HEK293 (cell line): ENCODE measurements around the gene TMC2.

Experiments used
- CTCF ChIA-PET: fragments of 350-600 bp; formaldehyde crosslinking; extraction: SDS; loops from one replicate; lab custom pipeline; 2021; ENCODE audit warnings: antibody characterized with exemption; lab: Yijun Ruan, JAX
- POLR2A ChIA-PET: fragments of 300-600 bp; formaldehyde crosslinking; extraction: SDS; loops from one replicate; lab custom pipeline; 2020; ENCODE audit warnings: antibody characterized with exemption, inconsistent platforms; lab: Yijun Ruan, JAX
- H3K27ac ChIP-seq: fragments of 200-500 bp; sonication (Bioruptor generic); 2 replicates; pipeline ENCODE4 v1.5.1; 2014; ENCODE audit warnings: low read depth, low read length, control low read depth, inconsistent platforms; ENCODE audit errors: extremely low read depth
- H3K36me3 ChIP-seq, 2 experiments: fragments of 200-500 bp in 1 of 2; sonication (Bioruptor generic) in 1 of 2; 1 replicate in 1 of 2; 2 replicates in 1 of 2; pipeline ENCODE4 v1.5.1; 2014 to 2017; ENCODE audit warnings: inconsistent platforms in 2 of 2, low read length in 2 of 2; ENCODE audit not compliant: control insufficient read depth in 2 of 2, insufficient read depth in 1 of 2
- H3K4me1 ChIP-seq: fragments of 200-500 bp; sonication (Bioruptor generic); 2 replicates; pipeline ENCODE4 v1.5.1; 2014; ENCODE audit warnings: mild to moderate bottlenecking, low read length, inconsistent platforms; ENCODE audit not compliant: control insufficient read depth, insufficient read depth
- H3K4me3 ChIP-seq: 2 replicates; pipeline ENCODE4 v1.5.1; 2011; ENCODE audit warnings: low read depth, mild to moderate bottlenecking, control low read depth, low read length, moderate library complexity
- H3K9me3 ChIP-seq: fragments of 200-500 bp; sonication (Bioruptor generic); 2 replicates; pipeline ENCODE4 v1.5.1; 2014; ENCODE audit warnings: low read depth, low read length, inconsistent platforms; ENCODE audit not compliant: control insufficient read depth, insufficient read depth
- GLI2 ChIP-seq: fragments of 450-650 bp; formaldehyde crosslinking; IDR thresholded peaks from 2 replicates; pipeline ENCODE4; 2017; ENCODE audit warnings: missing biosample characterization, missing genetic modification characterization, low read depth, borderline replicate concordance
- GLIS1 ChIP-seq: fragments of 450-650 bp; formaldehyde crosslinking; IDR thresholded peaks from 2 replicates; pipeline ENCODE4 v1.5.1; 2016; ENCODE audit warnings: missing biosample characterization, missing genetic modification characterization
- IKZF3 ChIP-seq: fragments of 450-650 bp; IDR thresholded peaks from 2 replicates; pipeline ENCODE4 v1.5.0; 2018; ENCODE audit warnings: missing biosample characterization, mild to moderate bottlenecking, missing genetic modification characterization, moderate library complexity
- TCF7L2 ChIP-seq: IDR thresholded peaks from 2 replicates; pipeline ENCODE4 v1.6.1; 2011; ENCODE audit warnings: low read depth, mild to moderate bottlenecking, inconsistent platforms, low read length, moderate library complexity, borderline replicate concordance
- YY1 ChIP-seq: fragments of 450-650 bp; formaldehyde crosslinking; IDR thresholded peaks from 2 replicates; pipeline ENCODE4 v1.5.1; 2018; ENCODE audit warnings: missing biosample characterization, missing genetic modification characterization
- ZBTB17 ChIP-seq: fragments of 450-650 bp; formaldehyde crosslinking; IDR thresholded peaks from 2 replicates; pipeline ENCODE4 v1.5.1; 2016; ENCODE audit warnings: missing biosample characterization, missing genetic modification characterization
- ZBTB21 ChIP-seq: fragments of 450-650 bp; formaldehyde crosslinking; IDR thresholded peaks from 2 replicates; pipeline ENCODE4 v1.5.1; 2017; ENCODE audit warnings: missing biosample characterization, missing genetic modification characterization
- ZBTB7A ChIP-seq: fragments of 450-650 bp; formaldehyde crosslinking; IDR thresholded peaks from 2 replicates; pipeline ENCODE4 v1.5.1; 2016; ENCODE audit warnings: low read depth, missing biosample characterization, missing genetic modification characterization
- ZEB2 ChIP-seq: fragments of 450-650 bp; formaldehyde crosslinking; IDR thresholded peaks from 2 replicates; pipeline ENCODE4 v1.5.1; 2016; ENCODE audit warnings: missing biosample characterization, missing genetic modification characterization
- ZFP37 ChIP-seq: fragments of 450-650 bp; formaldehyde crosslinking; IDR thresholded peaks from 2 replicates; pipeline ENCODE4 v1.5.1; 2016; ENCODE audit warnings: missing biosample characterization, missing genetic modification characterization
- ZFP69B ChIP-seq: fragments of 450-650 bp; formaldehyde crosslinking; IDR thresholded peaks from 2 replicates; pipeline ENCODE4 v1.5.1; 2016; ENCODE audit warnings: missing biosample characterization, missing genetic modification characterization
- ZIC2 ChIP-seq: fragments of 450-650 bp; formaldehyde crosslinking; IDR thresholded peaks from 2 replicates; pipeline ENCODE4 v1.5.1; 2016; ENCODE audit warnings: missing biosample characterization, missing genetic modification characterization
- ZNF121 ChIP-seq: fragments of 450-650 bp; formaldehyde crosslinking; IDR thresholded peaks from 2 replicates; pipeline ENCODE4 v1.5.1; 2016; ENCODE audit warnings: missing biosample characterization, missing genetic modification characterization
- ZNF132 ChIP-seq: fragments of 450-650 bp; formaldehyde crosslinking; IDR thresholded peaks from 2 replicates; pipeline ENCODE4 v1.5.1; 2017; ENCODE audit warnings: missing biosample characterization, missing genetic modification characterization, borderline replicate concordance
- ZNF140 ChIP-seq: fragments of 450-650 bp; formaldehyde crosslinking; IDR thresholded peaks from 2 replicates; pipeline ENCODE4 v1.5.1; 2016; ENCODE audit warnings: missing biosample characterization, missing genetic modification characterization
- ZNF23 ChIP-seq: fragments of 450-650 bp; formaldehyde crosslinking; IDR thresholded peaks from 2 replicates; pipeline ENCODE4 v1.5.1; 2016; ENCODE audit warnings: missing biosample characterization, missing genetic modification characterization, borderline replicate concordance
- ZNF341 ChIP-seq: fragments of 450-650 bp; formaldehyde crosslinking; IDR thresholded peaks from 2 replicates; pipeline ENCODE4; 2016; ENCODE audit warnings: low read depth, missing biosample characterization, missing genetic modification characterization
- ZNF510 ChIP-seq: fragments of 450-650 bp; formaldehyde crosslinking; IDR thresholded peaks from 2 replicates; pipeline ENCODE4 v1.5.1; 2018; ENCODE audit warnings: mild to moderate bottlenecking, missing genetic modification characterization, missing biosample characterization; ENCODE audit not compliant: insufficient replicate concordance
- ZNF76 ChIP-seq: fragments of 450-650 bp; formaldehyde crosslinking; IDR thresholded peaks from 2 replicates; pipeline ENCODE4; 2016; ENCODE audit warnings: low read depth, missing biosample characterization, missing genetic modification characterization, borderline replicate concordance
- TF ChIP-seq, protein P1 (sequence below): fragments of 450-650 bp; formaldehyde crosslinking; IDR thresholded peaks from 2 replicates; pipeline ENCODE4 v1.5.1; 2016; ENCODE audit warnings: missing biosample characterization, missing genetic modification characterization
- TF ChIP-seq, protein P2 (sequence below): fragments of 450-650 bp; formaldehyde crosslinking; IDR thresholded peaks from 2 replicates; pipeline ENCODE4 v1.5.1; 2016; ENCODE audit warnings: missing biosample characterization, missing genetic modification characterization
- TF ChIP-seq, protein P3 (sequence below): fragments of 450-650 bp; formaldehyde crosslinking; IDR thresholded peaks from 2 replicates; pipeline ENCODE4 v1.5.1; 2016; ENCODE audit warnings: missing biosample characterization, missing genetic modification characterization
- TF ChIP-seq, protein P4 (sequence below): fragments of 450-650 bp; formaldehyde crosslinking; IDR thresholded peaks from 2 replicates; pipeline ENCODE4 v1.5.1; 2016; ENCODE audit warnings: missing biosample characterization, missing genetic modification characterization

Gene TMC2

GRCh38 chr20:2652724-2653555 is 116.6 kb downstream of the TMC2 start (continued):
- peak; percentile 92 for TF ChIP-seq ZNF76 (tag by site-specific recombination)
- TF ChIP-seq GLI2 = no peak
- TF ChIP-seq ZBTB7A (tag by site-specific recombination) = 0 out of 2 replicates have a peak, but pooled peaks have one; percentile 11
- TF ChIP-seq ZNF140 (tag by site-specific recombination) = no peak
- TF ChIP-seq, protein P1, sequence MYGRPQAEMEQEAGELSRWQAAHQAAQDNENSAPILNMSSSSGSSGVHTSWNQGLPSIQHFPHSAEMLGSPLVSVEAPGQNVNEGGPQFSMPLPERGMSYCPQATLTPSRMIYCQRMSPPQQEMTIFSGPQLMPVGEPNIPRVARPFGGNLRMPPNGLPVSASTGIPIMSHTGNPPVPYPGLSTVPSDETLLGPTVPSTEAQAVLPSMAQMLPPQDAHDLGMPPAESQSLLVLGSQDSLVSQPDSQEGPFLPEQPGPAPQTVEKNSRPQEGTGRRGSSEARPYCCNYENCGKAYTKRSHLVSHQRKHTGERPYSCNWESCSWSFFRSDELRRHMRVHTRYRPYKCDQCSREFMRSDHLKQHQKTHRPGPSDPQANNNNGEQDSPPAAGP (tag by site-specific recombination) = peak; percentile 30; the same call in 1 of the 2 replicates
- no peak for TF ChIP-seq YY1
- TF ChIP-seq ZFP69B (tag by site-specific recombination) = no peak
- no peak for TF ChIP-seq IKZF3 (tag by site-specific recombination)
- TF ChIP-seq, protein P2, sequence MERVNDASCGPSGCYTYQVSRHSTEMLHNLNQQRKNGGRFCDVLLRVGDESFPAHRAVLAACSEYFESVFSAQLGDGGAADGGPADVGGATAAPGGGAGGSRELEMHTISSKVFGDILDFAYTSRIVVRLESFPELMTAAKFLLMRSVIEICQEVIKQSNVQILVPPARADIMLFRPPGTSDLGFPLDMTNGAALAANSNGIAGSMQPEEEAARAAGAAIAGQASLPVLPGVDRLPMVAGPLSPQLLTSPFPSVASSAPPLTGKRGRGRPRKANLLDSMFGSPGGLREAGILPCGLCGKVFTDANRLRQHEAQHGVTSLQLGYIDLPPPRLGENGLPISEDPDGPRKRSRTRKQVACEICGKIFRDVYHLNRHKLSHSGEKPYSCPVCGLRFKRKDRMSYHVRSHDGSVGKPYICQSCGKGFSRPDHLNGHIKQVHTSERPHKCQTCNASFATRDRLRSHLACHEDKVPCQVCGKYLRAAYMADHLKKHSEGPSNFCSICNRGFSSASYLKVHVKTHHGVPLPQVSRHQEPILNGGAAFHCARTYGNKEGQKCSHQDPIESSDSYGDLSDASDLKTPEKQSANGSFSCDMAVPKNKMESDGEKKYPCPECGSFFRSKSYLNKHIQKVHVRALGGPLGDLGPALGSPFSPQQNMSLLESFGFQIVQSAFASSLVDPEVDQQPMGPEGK (tag by site-specific recombination) = 0 out of 2 replicates have a peak, but pooled peaks have one; percentile 14
- no peak for TF ChIP-seq ZBTB21 (tag by site-specific recombination)
- TF ChIP-seq ZNF341 (tag by site-specific recombination) = 0 out of 2 replicates have a peak, but pooled peaks have one; percentile 13
- TF ChIP-seq ZFP37 (tag by site-specific recombination) = peak; percentile 63; the same call in 1 of the 2 replicates

DNA sequence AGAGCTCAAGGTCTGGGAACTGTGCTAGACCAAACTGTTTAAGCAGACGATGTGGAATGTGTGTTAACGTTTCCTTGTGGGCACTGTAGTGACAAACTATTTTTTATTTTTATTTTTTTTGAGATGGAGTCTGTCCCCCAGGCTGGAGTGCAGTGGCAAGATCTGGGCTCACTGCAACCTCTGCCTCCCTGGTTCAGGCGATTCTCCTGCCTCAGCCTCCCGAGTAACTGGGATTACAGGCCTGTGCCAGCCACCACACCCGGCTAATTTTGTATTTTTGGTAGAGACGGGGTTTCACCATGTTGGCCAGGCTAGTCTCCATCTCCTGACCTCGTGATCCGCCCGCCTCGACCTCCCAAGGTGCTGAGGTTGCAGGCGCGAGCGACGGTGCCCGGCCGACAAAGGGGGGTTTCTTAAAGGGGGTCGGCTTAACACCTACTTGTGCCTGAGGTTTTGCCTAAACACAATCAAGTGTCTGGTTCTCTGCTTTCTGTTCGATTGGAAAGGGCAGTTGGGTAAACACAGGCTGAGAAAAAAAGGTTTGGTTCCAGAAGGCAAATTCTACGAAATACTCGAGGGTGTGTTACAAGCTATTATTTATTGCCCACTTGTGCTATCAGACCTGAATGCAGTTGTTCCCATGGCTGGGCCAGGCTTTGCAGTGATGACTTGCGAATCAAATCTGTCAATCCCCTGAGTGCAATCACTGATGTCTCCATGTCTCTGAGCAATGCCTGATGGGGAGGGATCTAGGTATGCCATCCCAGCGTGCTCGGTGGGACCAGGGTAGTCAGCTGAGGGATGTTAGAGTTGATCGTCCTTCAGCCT is 117.4 kb downstream of the TMC2 start:
- Histone ChIP-seq H3K4me3 (peak overlapping the region; percentile 84), H3K9me3 (no peaks in the 10 kb centered on the region), H3K27ac (peak overlapping the region; percentile 97), H3K36me3 (peaks cover 37 to 59% of the 10 kb centered on the region in 2 experiments), H3K4me1 (peaks cover 7% of the 10 kb centered on the region)
- TF ChIP-seq ZIC2 (tag by site-specific recombination) (no peak), ZNF121 (no peak), ZEB2 (tag by site-specific recombination) (no peak), GLIS1 (peak; percentile 59), ZNF510 (no peak), TCF7L2 (no peak), ZBTB17 (tag by site-specific recombination) (peak; percentile 78), ZNF132 (tag by site-specific recombination) (no peak), ZNF23 (tag by site-specific recombination) (no peak)
- TF ChIP-seq, protein P3, sequence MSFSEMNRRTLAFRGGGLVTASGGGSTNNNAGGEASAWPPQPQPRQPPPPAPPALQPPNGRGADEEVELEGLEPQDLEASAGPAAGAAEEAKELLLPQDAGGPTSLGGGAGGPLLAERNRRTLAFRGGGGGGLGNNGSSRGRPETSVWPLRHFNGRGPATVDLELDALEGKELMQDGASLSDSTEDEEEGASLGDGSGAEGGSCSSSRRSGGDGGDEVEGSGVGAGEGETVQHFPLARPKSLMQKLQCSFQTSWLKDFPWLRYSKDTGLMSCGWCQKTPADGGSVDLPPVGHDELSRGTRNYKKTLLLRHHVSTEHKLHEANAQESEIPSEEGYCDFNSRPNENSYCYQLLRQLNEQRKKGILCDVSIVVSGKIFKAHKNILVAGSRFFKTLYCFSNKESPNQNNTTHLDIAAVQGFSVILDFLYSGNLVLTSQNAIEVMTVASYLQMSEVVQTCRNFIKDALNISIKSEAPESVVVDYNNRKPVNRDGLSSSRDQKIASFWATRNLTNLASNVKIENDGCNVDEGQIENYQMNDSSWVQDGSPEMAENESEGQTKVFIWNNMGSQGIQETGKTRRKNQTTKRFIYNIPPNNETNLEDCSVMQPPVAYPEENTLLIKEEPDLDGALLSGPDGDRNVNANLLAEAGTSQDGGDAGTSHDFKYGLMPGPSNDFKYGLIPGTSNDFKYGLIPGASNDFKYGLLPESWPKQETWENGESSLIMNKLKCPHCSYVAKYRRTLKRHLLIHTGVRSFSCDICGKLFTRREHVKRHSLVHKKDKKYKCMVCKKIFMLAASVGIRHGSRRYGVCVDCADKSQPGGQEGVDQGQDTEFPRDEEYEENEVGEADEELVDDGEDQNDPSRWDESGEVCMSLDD (tag by site-specific recombination) = no peak
- TF ChIP-seq, protein P4, sequence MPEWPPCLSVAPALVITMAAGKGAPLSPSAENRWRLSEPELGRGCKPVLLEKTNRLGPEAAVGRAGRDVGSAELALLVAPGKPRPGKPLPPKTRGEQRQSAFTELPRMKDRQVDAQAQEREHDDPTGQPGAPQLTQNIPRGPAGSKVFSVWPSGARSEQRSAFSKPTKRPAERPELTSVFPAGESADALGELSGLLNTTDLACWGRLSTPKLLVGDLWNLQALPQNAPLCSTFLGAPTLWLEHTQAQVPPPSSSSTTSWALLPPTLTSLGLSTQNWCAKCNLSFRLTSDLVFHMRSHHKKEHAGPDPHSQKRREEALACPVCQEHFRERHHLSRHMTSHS (tag by site-specific recombination) = 0 out of 2 replicates have a peak, but pooled peaks have one; percentile 19
- ChIA-PET CTCF (interaction anchor here (0.5 to 16.0 kb wide), 7 partner anchors 9 to 200 kb away, joined by 3 to 166 read pairs (median 3); no protein-coding TSS in a partner anchor), POLR2A (interaction anchor here (1.0 to 6.7 kb wide), 9 partner anchors 10 to 183 kb away, joined by 3 to 133 read pairs (median 7); partner anchors contain the start of genes IDH3B and SNRPB)
